GM12878 (cell line): ENCODE measurements around the gene SLC13A3. TPM values are rescaled to one million over a fixed set of nuclear protein-coding genes. Genes with fewer than 3 reads are reported as not detected.

Experiments used
- ATAC-seq: fragments of 200-7000 bp; cut with Tn5 transposase; 3 replicates; pipeline ENCODE4 v1.9.1; 2020; ENCODE audit warnings: mild to moderate bottlenecking, moderate library complexity
- BruUV-seq: library from RNA; stranded (reverse); fragments of 400-500 nt; replicated peaks from 2 replicates; lab custom pipeline; 2021; lab: Mats Ljungman, UMichigan
- CTCF ChIA-PET: fragments of 300-600 bp; sonication (Branson Sonifier 250); formaldehyde crosslinking; extraction: SDS; loops from one replicate; lab custom pipeline; 2021; ENCODE audit warnings: inconsistent platforms; lab: Yijun Ruan, JAX
- POLR2A ChIA-PET: fragments of 350-600 bp; formaldehyde crosslinking; extraction: SDS; loops from one replicate; lab custom pipeline; 2021; ENCODE audit warnings: inconsistent platforms; lab: Charles Lee
- RAD21 ChIA-PET: fragments of 300-600 bp; sonication (Branson Sonifier 250); formaldehyde crosslinking; loops from one replicate; lab custom pipeline; 2023; ENCODE audit warnings: antibody characterized with exemption; ENCODE audit not compliant: unreplicated experiment; lab: Charles Lee
- SMC1A ChIA-PET: fragments of 300-600 bp; sonication (Branson Sonifier 250); formaldehyde crosslinking; loops from one replicate; lab custom pipeline; 2023; ENCODE audit not compliant: unreplicated experiment, uncharacterized antibody; lab: Charles Lee
- DNase-seq: peaks from one replicate; pipeline ENCODE4 v3.0.0-alpha.2; 2011; ENCODE audit warnings: low read depth, low spot score
- FAIRE-seq: peaks from 3 replicates; lab custom pipeline; 2011; peaks lifted over from hg19 to GRCh38; lab: Jason Lieb, UNC
- H2AFZ ChIP-seq: 2 replicates; pipeline ENCODE4 v1.6.0; 2011; ENCODE audit warnings: low read depth, low read length, control low read depth; ENCODE audit not compliant: control insufficient read depth
- H3K27ac ChIP-seq: 2 replicates; pipeline ENCODE4 v1.5.1; 2011; ENCODE audit warnings: control low read depth; ENCODE audit not compliant: control insufficient read depth, insufficient read depth
- H3K27me3 ChIP-seq, 2 experiments: replicated peaks in 1 of 2; 2 replicates each; pipeline versions ENCODE4 v1.6.0 to v1.6.1; 2011; ENCODE audit warnings: low read length in 1 of 2; ENCODE audit not compliant: control insufficient read depth in 2 of 2, insufficient read depth in 2 of 2
- H3K36me3 ChIP-seq, 2 experiments: 2 replicates each; pipeline ENCODE4 v1.5.1; 2011; ENCODE audit warnings: low read length in 1 of 2; ENCODE audit not compliant: control insufficient read depth in 2 of 2, insufficient read depth in 2 of 2
- H3K4me1 ChIP-seq: 2 replicates; pipeline ENCODE4 v1.6.1; 2011; ENCODE audit warnings: mild to moderate bottlenecking, low read length, moderate library complexity, mixed read lengths; ENCODE audit not compliant: control insufficient read depth, insufficient read depth
- H3K4me2 ChIP-seq: 2 replicates; pipeline ENCODE4 v1.6.0; 2011; ENCODE audit warnings: control low read depth; ENCODE audit not compliant: control insufficient read depth, insufficient read depth
- H3K4me3 ChIP-seq: fragments of 200-600 bp; sonication (generic); 2 replicates; pipeline ENCODE4 v1.5.1; 2016
- H3K79me2 ChIP-seq: 2 replicates; pipeline ENCODE4 v1.6.0; 2011; ENCODE audit warnings: low read length; ENCODE audit not compliant: control insufficient read depth, insufficient read depth
- H3K9ac ChIP-seq: 2 replicates; pipeline ENCODE4 v1.8.0; 2011; ENCODE audit warnings: low read length, control low read depth, mixed read lengths; ENCODE audit not compliant: control insufficient read depth, insufficient read depth
- H3K9me3 ChIP-seq: replicated peaks from 3 replicates; pipeline ENCODE4 v1.5.1; 2011; ENCODE audit warnings: mild to moderate bottlenecking, low read length; ENCODE audit not compliant: control insufficient read depth, insufficient read depth
- H4K20me1 ChIP-seq: 2 replicates; pipeline ENCODE4 v1.6.0; 2011; ENCODE audit not compliant: control insufficient read depth, insufficient read depth
- BRCA1 ChIP-seq: IDR thresholded peaks from 2 replicates; pipeline ENCODE4 v1.6.1; 2011; ENCODE audit warnings: low read depth, low read length, improper control_type of control experiment
- CUX1 ChIP-seq: IDR thresholded peaks from 2 replicates; pipeline ENCODE4 v1.6.1; 2012; ENCODE audit warnings: improper control_type of control experiment, low read depth, low read length; ENCODE audit not compliant: insufficient replicate concordance
- JUND ChIP-seq: IDR thresholded peaks from 2 replicates; pipeline ENCODE4 v1.6.1; 2012; ENCODE audit warnings: low read depth, mild to moderate bottlenecking, low read length, improper control_type of control experiment, moderate library complexity
- LARP7 ChIP-seq: fragments of 450-650 bp; IDR thresholded peaks from 2 replicates; pipeline ENCODE4 v1.6.1; 2017; ENCODE audit warnings: mild to moderate bottlenecking
- MYB ChIP-seq: fragments of 150-350 bp; IDR thresholded peaks from 2 replicates; pipeline ENCODE4 v1.6.1; 2014; ENCODE audit warnings: mild to moderate bottlenecking, low read depth, low read length, borderline replicate concordance
- PML ChIP-seq: IDR thresholded peaks from 2 replicates; pipeline ENCODE4 v1.6.1; 2012; ENCODE audit warnings: low read length, inconsistent platforms
- SREBF1 ChIP-seq: IDR thresholded peaks from 2 replicates; pipeline ENCODE4 v1.6.1; 2012; ENCODE audit warnings: mild to moderate bottlenecking, low read length
- SREBF2 ChIP-seq: IDR thresholded peaks from 2 replicates; pipeline ENCODE4 v1.6.1; 2012; ENCODE audit warnings: mild to moderate bottlenecking, low read length
- SRF ChIP-seq, 2 experiments: IDR thresholded peaks; 2 replicates each; pipeline ENCODE4 v1.6.1; 2011; ENCODE audit warnings: low read depth in 2 of 2, low read length in 2 of 2, mild to moderate bottlenecking in 1 of 2, moderate library complexity in 1 of 2
- WRNIP1 ChIP-seq: IDR thresholded peaks from 2 replicates; pipeline ENCODE4 v1.6.1; 2011; ENCODE audit warnings: low read depth, low read length, improper control_type of control experiment, borderline replicate concordance
- WGBS: methylation state at CpG from one replicate; pipeline ENCODE4 v1.1.6; 2016; ENCODE audit warnings: low lambda C conversion rate; ENCODE audit not compliant: insufficient replicate concordance, insufficient coverage; ENCODE audit errors: missing lambda C conversion rate; 5-methylcytosine and 5-hydroxymethylcytosine counted together
- in situ Hi-C: fragments of 300-500 bp; cut with MboI; formaldehyde crosslinking; loops from 9 replicates; pipeline ENCODE4 v1.14.3; 2018; ENCODE audit warnings: mixed read lengths
- intact Hi-C: fragments of 100-400 bp; cut with micrococcal nuclease; formaldehyde crosslinking; loops from one replicate; pipeline ENCODE4 v1.14.2; 2022; ENCODE audit not compliant: unreplicated experiment
- polyA plus RNA-seq, 11 experiments: library from polyadenylated mRNA; depleted of rRNA in 4 of 11; unstranded in 6 of 11; stranded (reverse) in 5 of 11; fragments of >200 nt; fragmentation: Nextera tagmentation in 4 of 11; fragmentation: Illumina TruSeq in 1 of 11; extraction: Ambion mirVana in 4 of 11; extraction: Trizol in 1 of 11; gene quantifications; 1 replicate in 1 of 11; 2 replicates in 10 of 11; pipeline versions ENCODE4 v1.2.1 to v1.2.3, GENCODE V29; 2011 to 2016; ENCODE audit warnings: inconsistent platforms in 2 of 11, missing spikeins in 2 of 11, low read depth in 1 of 11
- total RNA-seq, 4 experiments: library from RNA; depleted of rRNA in 3 of 4; stranded (reverse); fragments of >200 nt in 3 of 4; fragmentation: Illumina TruSeq in 1 of 4; extraction: Trizol in 1 of 4; gene quantifications; 2 replicates each; pipeline versions ENCODE4 v1.2.1 to v1.2.3, GENCODE V29; 2013 to 2021
- TF ChIP-seq, protein P1 (sequence below): fragments of 450-650 bp; IDR thresholded peaks from 2 replicates; pipeline ENCODE4 v1.6.1; 2016; ENCODE audit warnings: mild to moderate bottlenecking, moderate library complexity, borderline replicate concordance

SLC13A3 gene
- total and polyA plus RNA-seq, 10 of the 15 experiments (the other 5 are each of a cell fraction or from before 2014, with no cell fraction given) = 0.03 to 0.76 (median 0.07) TPM; not detected in 4

GRCh38 chr20:46640536-46641311 is 10.5 kb downstream of the SLC13A3 start:
- Histone ChIP-seq H3K27me3 (no peaks in the 10 kb centered on the region; a peak in 1 of 4 replicates), H3K4me1 (no peaks in the 10 kb centered on the region), H3K9ac (no peak overlapping the region), H3K4me2 (no peak overlapping the region), H4K20me1 (no peaks in the 10 kb centered on the region), H2AFZ (no peak overlapping the region), H3K27ac (no peak overlapping the region), H3K79me2 (no peaks in the 10 kb centered on the region), H3K4me3 (no peak overlapping the region), H3K36me3 (no peaks in the 10 kb centered on the region), H3K9me3 (no peaks in the 10 kb centered on the region)
- no peak for ATAC-seq
- no TSS peak for BruUV-seq
- 28% methylated on average over 14 of the region's 14 CpGs for WGBS
- ChIA-PET RAD21 (no interaction called here), CTCF (interaction anchor here (0.6 kb wide), 1 partner anchor 444 kb away, joined by 3 read pairs; no protein-coding TSS in a partner anchor), SMC1A (no interaction called here), POLR2A (interaction anchor here (0.6 kb wide), 1 partner anchor 18 kb away, joined by 3 read pairs; no protein-coding TSS in a partner anchor)
- FAIRE-seq = no peak
- in situ Hi-C loops (no loop called here), intact Hi-C loops (no loop called here)
- no peak for DNase-seq
- TF ChIP-seq BRCA1 (no peak), PML (no peak), LARP7 (no peak), CUX1 (no peak), SREBF1 (no peak), MYB (no peak), WRNIP1 (no peak), SRF (IDR thresholded peaks at IDR 0.05; ENCODE audit: low read depth in 2 of 2, low read length in 2 of 2) (no peak), SREBF2 (no peak), JUND (no peak)
- TF ChIP-seq, protein P1, sequence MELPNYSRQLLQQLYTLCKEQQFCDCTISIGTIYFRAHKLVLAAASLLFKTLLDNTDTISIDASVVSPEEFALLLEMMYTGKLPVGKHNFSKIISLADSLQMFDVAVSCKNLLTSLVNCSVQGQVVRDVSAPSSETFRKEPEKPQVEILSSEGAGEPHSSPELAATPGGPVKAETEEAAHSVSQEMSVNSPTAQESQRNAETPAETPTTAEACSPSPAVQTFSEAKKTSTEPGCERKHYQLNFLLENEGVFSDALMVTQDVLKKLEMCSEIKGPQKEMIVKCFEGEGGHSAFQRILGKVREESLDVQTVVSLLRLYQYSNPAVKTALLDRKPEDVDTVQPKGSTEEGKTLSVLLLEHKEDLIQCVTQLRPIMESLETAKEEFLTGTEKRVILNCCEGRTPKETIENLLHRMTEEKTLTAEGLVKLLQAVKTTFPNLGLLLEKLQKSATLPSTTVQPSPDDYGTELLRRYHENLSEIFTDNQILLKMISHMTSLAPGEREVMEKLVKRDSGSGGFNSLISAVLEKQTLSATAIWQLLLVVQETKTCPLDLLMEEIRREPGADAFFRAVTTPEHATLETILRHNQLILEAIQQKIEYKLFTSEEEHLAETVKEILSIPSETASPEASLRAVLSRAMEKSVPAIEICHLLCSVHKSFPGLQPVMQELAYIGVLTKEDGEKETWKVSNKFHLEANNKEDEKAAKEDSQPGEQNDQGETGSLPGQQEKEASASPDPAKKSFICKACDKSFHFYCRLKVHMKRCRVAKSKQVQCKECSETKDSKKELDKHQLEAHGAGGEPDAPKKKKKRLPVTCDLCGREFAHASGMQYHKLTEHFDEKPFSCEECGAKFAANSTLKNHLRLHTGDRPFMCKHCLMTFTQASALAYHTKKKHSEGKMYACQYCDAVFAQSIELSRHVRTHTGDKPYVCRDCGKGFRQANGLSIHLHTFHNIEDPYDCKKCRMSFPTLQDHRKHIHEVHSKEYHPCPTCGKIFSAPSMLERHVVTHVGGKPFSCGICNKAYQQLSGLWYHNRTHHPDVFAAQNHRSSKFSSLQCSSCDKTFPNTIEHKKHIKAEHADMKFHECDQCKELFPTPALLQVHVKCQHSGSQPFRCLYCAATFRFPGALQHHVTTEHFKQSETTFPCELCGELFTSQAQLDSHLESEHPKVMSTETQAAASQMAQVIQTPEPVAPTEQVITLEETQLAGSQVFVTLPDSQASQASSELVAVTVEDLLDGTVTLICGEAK = no peak
